ENCODE data around the gene STYXL1.
"Not testable (repeated sequence)": the region's sequence is repeated elsewhere in the genome, so short reads cannot be mapped to it uniquely, and the experiment has no call there.

Gene STYXL1

DNA sequence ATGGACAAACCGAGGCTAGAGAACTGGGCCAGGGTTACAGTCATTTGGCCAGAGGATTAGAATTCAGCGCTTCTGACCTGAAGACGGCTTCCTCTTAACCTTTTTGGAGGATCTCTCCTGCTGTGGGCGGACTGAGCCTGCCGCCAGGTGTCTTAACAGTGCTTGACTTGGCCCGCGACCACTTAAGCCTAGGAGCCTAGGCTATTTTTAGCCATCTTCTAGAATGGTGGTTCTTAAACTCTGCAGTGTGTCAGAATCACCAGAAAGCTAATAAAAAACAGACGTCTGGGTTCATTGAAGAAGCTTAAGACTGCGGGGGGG lies 828 bp upstream of the STYXL1 start:
- Histone ChIP-seq H3K4me3 (ENCODE audit: low read depth, low read length) (peak overlapping the region; percentile 100), H3K36me3 (peaks cover 17% of the 10 kb centered on the region), H3K27me3 (no peaks in the 10 kb centered on the region), H3K9me3 (no peaks in the 10 kb centered on the region), H3K4me1 (no peaks in the 10 kb centered on the region)
- DNase-seq: no peak
- TF ChIP-seq, protein P1, sequence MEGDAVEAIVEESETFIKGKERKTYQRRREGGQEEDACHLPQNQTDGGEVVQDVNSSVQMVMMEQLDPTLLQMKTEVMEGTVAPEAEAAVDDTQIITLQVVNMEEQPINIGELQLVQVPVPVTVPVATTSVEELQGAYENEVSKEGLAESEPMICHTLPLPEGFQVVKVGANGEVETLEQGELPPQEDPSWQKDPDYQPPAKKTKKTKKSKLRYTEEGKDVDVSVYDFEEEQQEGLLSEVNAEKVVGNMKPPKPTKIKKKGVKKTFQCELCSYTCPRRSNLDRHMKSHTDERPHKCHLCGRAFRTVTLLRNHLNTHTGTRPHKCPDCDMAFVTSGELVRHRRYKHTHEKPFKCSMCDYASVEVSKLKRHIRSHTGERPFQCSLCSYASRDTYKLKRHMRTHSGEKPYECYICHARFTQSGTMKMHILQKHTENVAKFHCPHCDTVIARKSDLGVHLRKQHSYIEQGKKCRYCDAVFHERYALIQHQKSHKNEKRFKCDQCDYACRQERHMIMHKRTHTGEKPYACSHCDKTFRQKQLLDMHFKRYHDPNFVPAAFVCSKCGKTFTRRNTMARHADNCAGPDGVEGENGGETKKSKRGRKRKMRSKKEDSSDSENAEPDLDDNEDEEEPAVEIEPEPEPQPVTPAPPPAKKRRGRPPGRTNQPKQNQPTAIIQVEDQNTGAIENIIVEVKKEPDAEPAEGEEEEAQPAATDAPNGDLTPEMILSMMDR (IDR thresholded peaks at IDR 0.05; ENCODE audit: low read depth, low read length): peak; percentile 18; the same call in 1 of the 2 replicates

DNA sequence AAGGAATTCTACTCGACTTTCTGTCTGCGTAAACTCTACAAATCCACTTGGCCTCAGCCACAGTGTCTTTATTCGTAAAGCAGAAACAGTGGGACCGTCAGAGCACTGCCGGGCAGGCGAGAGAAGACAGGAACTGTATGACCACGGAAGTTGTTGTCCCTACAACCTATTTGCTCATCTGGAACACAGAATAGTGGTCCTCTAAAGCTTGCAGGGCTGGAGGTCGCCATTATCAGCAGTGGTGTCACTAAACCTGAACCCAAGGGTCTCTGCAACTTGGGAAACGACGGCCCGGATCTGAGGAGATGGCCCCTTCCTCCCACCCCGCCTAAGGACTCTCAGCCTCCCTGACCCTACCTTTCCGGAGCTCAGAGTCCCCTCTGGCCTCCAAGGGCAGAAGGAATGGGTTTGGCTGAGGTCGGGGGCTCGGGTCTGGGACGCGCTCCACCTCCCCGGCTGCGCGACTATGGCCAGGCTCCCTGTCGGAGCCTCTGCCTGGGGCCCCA lies 442 bp downstream of the STYXL1 start:
- peaks cover 13% of the 10 kb centered on the region for H3K36me3 ChIP-seq
- no peak for DNase-seq
- no peaks in the 10 kb centered on the region for H3K4me1 ChIP-seq
- H3K4me3 ChIP-seq (ENCODE audit: low read depth, low read length): peak overlapping the region; percentile 100
- TF ChIP-seq, protein P1 (IDR thresholded peaks at IDR 0.05; ENCODE audit: low read depth, low read length): no peak
- no peaks in the 10 kb centered on the region for H3K9me3 ChIP-seq
- no peaks in the 10 kb centered on the region for H3K27me3 ChIP-seq

DNA sequence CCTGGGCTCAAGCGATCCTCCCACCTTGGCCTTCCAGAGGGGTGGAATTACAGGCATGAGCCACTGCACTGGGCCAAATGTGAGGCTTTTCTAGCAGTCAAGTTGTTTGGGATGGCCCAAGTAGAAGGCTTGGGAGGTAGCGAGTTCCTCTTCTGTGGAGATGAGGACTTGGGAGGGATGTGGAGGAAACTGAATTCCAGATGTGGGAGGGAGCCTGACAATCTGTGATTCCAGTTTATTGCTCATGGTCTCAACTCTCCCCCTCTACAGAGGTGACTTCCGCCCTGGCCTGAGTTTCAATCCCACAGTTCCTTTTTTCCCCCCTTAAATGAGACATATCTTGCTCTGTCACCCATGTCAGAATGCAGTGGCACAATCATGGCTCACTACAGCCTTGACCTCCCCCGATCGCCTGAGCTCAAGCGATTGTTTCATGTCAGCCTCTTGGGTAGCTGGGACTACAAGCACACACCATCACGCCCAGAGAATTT lies 3.4 kb downstream of the STYXL1 start:
- Histone ChIP-seq H3K27me3 (no peaks in the 10 kb centered on the region), H3K4me1 (no peaks in the 10 kb centered on the region), H3K36me3 (no peaks in the 10 kb centered on the region; the same call in none of the 2 replicates), H3K4me3 (ENCODE audit: low read depth, low read length) (no peak overlapping the region), H3K9me3 (no peaks in the 10 kb centered on the region)
- TF ChIP-seq, protein P1 (IDR thresholded peaks at IDR 0.05; ENCODE audit: low read depth, low read length): no peak
- no peak for DNase-seq

DNA sequence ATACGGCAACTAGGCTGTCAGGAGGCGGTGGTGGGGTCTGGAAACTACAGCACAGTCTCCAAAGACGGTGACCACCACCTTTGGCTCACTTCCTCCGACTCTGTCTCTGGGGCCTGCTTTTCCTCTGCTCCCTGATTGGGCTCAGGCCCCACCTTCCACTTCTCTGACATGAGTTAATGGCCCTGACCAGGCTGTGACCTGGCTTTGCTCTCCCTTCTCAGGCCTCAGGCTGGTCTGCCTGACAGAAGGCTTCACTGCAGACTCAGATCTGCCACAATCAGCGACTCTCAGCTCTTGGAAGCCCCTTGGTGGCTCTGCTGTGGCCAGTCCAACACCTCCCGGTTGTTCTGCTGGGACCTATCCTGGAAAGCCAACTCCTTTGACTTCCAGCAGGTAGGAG lies 7.7 kb downstream of the STYXL1 start:
- TF ChIP-seq, protein P1 (IDR thresholded peaks at IDR 0.05; ENCODE audit: low read depth, low read length): no peak
- no peaks in the 10 kb centered on the region for H3K4me1 ChIP-seq
- H3K9me3 ChIP-seq: no peaks in the 10 kb centered on the region
- H3K36me3 ChIP-seq: no peaks in the 10 kb centered on the region; the same call in none of the 2 replicates
- H3K4me3 ChIP-seq (ENCODE audit: low read depth, low read length): no peak overlapping the region
- no peaks in the 10 kb centered on the region for H3K27me3 ChIP-seq
- DNase-seq: no peak

DNA sequence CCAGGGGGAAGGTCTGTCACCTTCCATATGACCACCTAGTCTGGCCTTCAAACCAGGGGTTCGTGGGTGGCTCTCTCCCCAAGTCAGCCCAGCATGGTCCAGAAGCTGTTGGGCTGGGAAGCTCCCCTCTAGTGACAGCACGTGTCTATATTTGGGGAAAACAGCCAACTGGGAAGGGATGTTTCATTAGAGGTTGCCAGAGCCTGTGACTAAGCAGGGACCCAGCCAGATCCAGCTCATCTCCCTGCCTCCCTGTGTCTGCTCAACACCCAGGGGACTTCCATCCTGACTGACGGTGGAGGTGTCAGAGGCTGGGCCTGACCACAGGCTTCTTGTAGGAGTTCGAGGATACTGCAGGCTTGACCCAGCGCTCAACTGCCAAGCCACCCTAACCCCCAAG lies 10.5 kb downstream of the STYXL1 start:
- no peaks in the 10 kb centered on the region for H3K9me3 ChIP-seq
- no peak for DNase-seq
- H3K27me3 ChIP-seq: no peaks in the 10 kb centered on the region
- H3K4me3 ChIP-seq (ENCODE audit: low read depth, low read length): no peak overlapping the region
- TF ChIP-seq, protein P1 (IDR thresholded peaks at IDR 0.05; ENCODE audit: low read depth, low read length): no peak
- no peaks in the 10 kb centered on the region; the same call in none of the 2 replicates for H3K36me3 ChIP-seq
- no peaks in the 10 kb centered on the region for H3K4me1 ChIP-seq

DNA sequence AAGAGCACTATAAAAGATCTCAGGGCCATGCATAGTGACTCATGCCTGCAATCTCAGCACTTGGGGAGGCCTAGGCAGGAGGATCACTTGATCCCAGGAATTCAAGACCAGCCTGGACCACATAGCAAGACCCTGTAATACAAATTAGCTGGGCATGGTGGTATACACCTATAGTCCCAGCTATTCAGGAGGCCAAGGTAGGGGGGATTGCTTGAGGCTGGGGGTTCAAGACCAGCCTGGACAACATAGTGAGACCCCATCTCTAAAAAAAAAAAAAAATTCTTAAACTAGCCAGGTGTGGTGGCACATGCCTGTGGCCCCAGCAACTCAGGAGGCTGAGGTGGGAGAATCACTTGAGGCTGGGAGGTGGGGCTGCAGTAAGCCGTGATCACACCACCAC lies 15.8 kb downstream of the STYXL1 start:
- Histone ChIP-seq H3K4me1 (no peaks in the 10 kb centered on the region), H3K27me3 (no peaks in the 10 kb centered on the region), H3K4me3 (ENCODE audit: low read depth, low read length) (no peak overlapping the region), H3K9me3 (no peaks in the 10 kb centered on the region), H3K36me3 (no peaks in the 10 kb centered on the region)
- no peak for DNase-seq
- TF ChIP-seq, protein P1 (IDR thresholded peaks at IDR 0.05; ENCODE audit: low read depth, low read length): no peak

DNA sequence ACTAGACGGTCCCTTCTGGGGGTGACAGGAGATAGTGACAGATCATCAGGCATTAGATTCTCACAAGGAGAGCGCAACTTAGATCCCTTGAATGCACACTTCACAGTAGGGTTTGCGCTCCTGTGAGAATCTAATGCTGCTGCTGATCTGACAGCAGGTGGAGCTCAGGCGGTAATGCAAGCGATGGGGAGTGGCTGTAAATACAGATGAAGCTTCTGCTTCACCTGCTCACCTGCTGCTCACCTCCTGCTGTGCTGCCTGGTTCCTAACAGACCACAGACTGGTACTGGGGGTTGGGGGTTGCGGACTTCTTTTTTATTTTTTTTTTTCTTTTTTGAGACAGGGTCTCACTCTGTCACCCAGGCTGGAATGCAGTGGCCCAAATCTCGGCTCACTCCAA lies 18.1 kb downstream of the STYXL1 start:
- not testable (repeated sequence) for H3K4me3 ChIP-seq (ENCODE audit: low read depth, low read length); H3K27me3 ChIP-seq; H3K36me3 ChIP-seq; H3K9me3 ChIP-seq; DNase-seq; H3K4me1 ChIP-seq
